GM12891 (cell line): ENCODE measurements around the gene PLCE1.

Source experiments
- PAX5 ChIP-seq: IDR thresholded peaks from 2 replicates; pipeline ENCODE4 v1.6.1; 2011; ENCODE audit warnings: low read length, moderate library complexity, mild to moderate bottlenecking; ENCODE audit not compliant: insufficient read depth, severe bottlenecking
- POLR2A ChIP-seq: IDR thresholded peaks from 2 replicates; pipeline ENCODE4 v1.6.1; 2011; ENCODE audit warnings: low read depth, low read length, control low read depth
- POLR2AphosphoS5 ChIP-seq: IDR thresholded peaks from 2 replicates; pipeline ENCODE4 v1.6.1; 2011; ENCODE audit warnings: low read depth, low read length, control low read depth
- TAF1 ChIP-seq: IDR thresholded peaks from 2 replicates; pipeline ENCODE4 v1.6.1; 2011; ENCODE audit warnings: low read depth, low read length, control low read depth

DNA sequence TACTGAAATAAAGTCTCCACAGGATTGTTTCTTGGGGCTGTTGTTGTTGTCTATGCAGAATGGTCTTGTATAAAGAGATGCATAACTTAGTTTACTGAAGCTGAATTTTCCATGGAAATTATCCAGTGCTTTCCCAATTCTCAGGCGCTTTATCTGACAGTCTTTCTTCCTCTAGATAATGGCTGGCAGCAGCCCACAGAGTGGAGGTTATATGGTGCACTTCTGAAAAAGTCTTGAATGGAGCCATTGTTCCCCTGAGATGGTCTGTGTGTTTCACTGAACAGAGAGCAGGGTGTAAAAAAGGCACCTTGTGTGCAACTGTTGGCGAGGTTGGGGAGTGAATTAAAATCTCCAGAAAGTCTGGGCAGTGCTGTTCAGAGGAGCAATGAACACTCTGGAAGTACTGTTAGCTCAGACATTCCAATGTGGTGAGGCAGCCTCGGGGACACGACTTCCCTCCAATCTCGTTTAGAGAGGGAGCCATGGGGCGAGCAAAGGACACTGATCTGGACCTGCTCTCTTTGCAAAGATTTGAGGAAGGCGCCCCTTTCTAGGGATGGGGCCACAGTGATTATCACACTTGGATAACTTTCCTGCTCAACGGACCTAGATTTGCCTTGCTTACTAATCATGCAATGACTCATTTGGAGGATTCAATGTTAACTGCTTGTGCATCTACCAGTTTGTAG, 2.0 kb upstream of the PLCE1 start:
- TF ChIP-seq POLR2AphosphoS5 (no peak), POLR2A (no peak), PAX5 (no peak), TAF1 (no peak)
